GM19397 (cell line): Measurements from ENCODE around the gene PDK2.

Experiments used
- ATAC-seq: cut with Tn5 transposase; IDR thresholded peaks from one replicate; pipeline ENCODE4 v1.9.1; 2021; ENCODE audit warnings: mild to moderate bottlenecking, moderate library complexity; ENCODE audit not compliant: unreplicated experiment

The PDK2 gene

DNA sequence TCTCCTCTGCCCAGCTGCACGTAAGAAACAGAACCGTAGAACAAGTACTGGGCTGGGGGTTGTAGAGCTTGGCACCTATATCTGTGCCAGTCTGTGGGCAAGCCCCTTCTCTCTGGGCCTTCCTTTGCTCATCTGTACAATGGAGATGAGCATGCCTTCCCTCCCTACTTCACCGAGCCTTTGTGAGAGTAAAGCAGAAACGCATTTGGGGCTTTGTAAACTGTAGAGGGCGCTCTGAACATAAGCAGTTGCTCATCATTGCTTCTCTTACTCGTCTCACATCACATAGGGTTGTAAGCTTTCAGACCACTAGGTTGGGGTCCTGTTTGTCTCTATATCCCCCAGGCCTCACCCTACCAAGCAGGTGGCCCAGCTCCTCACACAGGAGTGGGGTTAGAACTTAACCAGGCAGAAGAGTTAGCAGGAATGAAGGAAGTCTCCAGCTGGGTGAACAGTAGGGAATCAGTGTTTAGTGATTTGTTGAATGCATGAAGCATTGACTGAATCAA lies 19.8 kb downstream of the PDK2 start:
- no peak for ATAC-seq

DNA sequence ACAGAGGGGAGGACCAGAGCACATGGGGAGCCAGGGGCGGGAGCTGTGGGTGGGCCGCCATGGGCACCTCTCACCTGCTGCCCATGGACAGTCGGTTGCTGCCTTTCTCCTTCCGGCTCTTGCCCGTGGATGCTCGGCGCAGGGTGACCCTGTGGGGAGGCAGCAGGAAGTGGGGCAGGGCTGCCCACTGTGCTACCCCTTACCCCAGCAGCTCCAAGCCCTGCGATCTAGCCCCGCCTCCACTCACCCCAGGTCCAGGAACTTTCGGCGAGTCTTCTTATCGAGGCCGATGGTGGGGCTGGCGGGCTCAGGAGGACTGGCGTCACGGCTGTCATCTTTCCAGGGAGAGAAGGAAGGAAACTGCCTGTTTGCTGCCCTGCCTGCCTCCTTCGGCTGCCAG lies 20.6 kb downstream of the PDK2 start:
- no peak for ATAC-seq

GRCh38 chr17:50117202-50118051 lies 22.3 kb downstream of the PDK2 start:
- ATAC-seq = no peak

GRCh38 chr17:50118076-50118827 lies 23.1 kb downstream of the PDK2 start:
- ATAC-seq = no peak

DNA sequence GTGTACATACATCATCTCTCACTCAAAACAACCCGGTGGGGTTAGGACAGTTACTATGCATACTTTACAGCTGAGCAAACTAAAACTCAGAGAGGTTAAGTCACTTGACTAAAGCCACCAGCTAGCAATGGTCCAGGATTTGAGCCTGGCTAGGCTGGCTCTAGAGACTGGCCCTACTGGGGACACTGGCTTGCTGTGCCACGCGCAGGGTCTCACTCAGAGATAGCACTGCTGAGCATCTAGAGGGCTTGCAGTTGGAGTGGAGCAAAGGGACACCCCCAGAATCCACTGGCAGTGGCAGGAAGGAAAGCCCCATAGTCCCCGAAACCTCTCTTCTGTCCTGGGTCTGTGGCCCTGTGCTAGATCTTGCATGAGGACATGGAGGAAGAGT lies 23.7 kb downstream of the PDK2 start:
- ATAC-seq = no peak

DNA sequence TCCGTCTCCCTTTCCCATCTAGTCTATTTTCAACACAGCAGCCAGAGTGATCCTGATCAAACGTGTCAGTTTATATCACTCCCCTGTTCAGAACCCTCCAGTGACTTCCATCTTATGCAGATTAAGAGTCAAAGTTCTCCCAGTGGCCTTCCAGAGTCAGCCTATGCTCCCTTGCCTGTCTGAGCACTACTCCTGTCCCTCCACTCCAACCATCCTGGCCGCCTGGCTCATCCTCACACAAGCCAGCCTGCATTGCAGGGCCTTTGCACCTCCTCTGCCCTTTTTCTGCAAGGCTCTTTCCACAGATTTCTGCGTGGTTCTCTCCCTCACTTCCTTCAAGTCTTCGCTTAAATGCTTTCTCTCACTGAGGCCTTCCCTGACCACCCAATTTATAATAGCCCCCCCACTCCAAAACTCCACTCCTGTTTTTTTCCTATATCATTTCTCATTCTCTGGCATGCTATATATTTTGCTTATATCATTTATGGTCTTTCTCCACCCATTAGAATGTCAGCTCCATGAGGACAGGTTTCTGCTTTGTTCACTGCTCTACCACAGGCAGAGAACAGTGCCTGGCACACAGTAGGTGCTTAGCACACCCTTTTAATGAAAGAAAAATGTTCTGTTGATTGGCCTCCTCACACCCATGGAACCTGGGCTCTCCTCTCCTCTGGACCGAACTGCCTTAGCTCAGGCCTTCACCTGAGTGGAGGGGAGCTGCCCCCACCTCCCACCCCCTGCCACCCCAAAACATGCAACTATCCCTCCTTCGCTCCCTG lies 25.5 kb downstream of the PDK2 start:
- no peak for ATAC-seq

DNA sequence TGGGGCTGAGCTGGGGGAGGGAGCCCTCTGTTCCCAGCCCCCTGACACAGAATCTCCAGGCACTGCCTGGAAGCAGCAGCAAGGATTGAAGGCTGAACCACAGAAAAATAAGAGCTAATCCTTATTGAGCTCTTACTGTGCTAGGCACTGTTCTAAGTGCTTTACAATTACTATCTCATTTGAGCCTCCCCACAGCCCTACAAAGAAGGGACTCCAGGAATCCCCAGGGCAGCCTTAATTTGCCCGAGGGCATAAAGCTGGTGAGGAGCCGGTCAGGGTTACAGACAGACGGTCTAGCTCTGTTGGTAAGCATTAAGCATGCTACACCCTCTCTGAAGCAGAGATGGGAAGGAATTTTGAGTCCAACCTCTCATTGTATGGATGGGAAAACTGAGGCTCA lies 27.8 kb downstream of the PDK2 start:
- ATAC-seq = no peak

DNA sequence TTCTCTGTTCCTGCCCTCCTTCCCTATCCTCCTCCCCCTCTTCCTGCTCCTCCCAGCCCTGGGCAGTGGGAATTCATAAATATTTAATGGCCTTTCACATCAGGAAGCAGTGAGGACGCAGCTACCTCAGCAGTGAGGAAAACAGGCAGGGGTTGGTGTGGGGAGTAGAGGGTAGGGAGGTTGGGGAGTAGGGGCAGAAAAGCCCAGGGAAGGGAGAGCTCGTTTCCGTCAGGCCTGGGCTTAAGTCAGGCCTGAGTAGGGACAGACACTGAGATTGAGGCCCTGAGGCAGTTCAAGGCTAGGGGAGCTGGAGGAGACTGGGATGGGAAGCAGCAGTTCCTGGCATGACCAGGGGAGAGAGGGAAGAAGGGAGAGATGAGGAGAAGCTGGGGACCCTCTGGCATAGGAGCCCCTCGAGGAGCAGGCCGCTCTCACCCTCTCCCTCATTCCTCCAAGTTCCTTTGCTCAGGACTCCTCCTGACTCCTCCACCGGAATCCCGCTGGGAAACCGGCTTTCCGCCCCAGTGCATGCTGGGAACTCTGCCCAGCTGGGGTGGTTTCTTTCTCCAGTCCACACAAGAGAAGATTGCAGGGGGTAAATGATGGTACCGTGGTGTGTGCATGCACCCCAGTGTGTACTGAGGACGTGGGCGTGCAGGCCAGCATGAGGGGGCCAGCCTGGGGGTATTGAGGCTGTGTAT lies 28.6 kb downstream of the PDK2 start:
- no peak for ATAC-seq

- ATAC-seq = no peak
These were observed 30.4 kb downstream of the PDK2 start for GRCh38 chr17:50125420-50125997.

DNA sequence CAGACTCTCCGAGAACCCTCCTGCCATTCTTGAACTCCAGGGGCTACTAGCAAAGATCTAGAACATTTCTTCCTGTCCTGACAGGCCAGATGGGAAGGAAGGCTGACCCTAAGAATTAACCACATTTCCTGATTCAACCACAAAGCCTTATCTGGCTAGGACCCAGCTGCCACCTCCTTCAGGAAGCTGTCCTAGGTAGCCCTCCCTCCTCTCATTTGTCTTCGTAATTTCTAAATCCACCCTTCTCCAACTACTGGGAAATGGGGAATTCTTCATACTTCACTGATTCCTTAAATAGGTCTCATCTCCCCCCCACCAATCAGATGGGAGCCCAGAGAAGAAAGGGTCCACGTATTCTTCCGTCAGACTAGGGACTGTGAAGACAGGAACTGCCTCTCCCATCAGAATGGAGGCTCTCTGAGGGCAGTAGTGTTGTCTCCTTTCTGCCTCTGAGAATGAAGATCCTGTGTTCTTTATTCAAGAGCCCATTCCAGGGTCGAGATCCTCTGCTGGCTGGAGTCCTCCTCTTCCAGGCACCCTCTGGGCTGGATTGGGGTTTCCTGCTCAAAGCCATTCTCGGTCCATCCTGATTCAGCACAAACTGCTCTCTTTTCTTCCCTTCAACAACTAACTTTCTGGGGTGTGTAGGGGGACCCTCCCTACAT lies 32.7 kb downstream of the PDK2 start:
- ATAC-seq = no peak

DNA sequence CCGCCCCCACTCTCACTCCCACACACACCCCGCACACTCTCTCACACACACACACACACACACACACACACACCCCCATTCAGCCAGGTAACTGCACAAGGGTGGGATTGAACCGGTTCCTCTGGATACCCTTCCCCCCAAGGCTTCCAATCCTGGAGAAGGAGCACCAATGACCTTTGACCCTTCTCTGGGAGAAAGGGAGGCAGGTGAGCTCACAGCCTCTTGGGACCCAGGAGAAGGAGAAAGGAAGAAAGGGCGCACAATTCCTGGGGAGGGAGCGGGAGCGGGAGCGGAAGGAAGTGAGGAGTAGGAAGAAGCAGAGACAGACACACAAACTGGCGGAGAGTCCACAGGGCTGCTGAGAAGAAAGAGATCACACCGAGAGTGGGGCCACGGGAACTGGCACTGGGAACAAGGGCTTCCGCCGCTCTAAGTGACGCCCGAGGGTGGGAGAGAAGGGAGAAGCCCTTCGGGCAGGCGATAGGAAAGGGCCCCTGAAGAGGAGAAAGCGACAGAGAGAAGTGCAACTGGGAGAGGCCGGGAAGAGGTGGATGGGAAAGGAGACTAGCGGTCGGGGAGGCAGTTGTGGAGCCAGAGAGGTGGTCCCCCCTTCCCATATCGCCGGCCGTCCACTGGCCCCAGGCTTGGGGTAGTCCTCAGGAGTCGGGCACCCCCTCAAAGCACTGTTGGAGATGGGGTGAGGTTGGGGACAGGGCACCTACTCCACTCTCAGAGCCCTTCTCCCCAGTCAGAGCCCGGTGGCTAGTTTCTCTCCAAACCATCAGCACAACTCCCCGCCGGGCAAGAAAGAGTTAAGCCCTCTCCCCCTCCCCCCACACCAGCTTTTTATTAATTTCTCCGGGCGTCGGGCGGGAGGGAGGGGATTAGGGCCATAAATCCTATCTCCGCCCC lies 33.5 kb downstream of the PDK2 start:
- ATAC-seq = no peak

- ATAC-seq = no peak
These were observed 34.2 kb downstream of the PDK2 start for GRCh38 chr17:50129353-50129727.

DNA sequence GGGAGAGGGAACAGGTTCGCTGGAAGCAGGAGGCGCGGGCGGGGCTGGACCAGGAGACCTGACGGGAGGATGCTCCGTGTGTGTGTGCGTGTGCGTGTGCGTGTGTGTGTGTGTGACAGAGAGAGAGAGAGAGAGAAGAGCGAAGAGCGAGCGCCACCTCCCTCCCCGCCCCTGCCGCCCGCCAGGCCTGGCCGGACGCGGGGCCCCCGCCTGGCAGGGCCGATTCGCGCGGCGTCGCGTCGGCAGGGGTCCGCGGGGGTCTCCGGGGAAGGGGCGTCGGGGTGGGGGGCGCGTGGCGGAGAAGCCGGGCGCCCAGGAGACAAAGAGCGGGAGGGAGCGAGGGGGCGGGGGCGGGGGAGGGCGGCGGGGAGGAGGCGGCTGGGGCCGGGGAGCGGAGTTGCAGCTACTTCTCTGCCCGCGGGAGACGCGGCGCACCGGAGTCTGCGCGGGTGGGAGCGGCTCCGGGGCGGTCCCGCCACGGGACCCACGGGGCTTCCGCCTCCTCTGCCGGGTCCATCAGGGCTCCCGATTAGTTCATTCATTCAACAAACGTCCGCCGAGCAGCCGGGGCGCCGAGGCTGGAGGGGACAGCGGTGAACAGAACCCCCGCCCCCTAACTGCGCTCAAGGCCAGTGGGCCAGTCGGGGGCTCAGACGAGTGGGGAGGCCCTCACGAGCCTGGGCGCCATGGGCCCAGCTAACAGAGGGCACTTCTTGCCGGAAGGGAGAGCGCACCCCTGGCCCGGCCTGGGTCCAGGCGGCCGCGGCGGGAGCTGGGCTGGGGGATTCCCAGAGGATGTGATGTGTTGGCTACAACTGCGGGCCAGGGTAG lies 34.8 kb downstream of the PDK2 start, which contains the start of gene SAMD14:
TSS of gene SAMD14 (minus strand) at position 433 of the 831 bp plus-strand sequence. CDS start 5,201 bp downstream, outside the sequence.
- no peak for ATAC-seq

DNA sequence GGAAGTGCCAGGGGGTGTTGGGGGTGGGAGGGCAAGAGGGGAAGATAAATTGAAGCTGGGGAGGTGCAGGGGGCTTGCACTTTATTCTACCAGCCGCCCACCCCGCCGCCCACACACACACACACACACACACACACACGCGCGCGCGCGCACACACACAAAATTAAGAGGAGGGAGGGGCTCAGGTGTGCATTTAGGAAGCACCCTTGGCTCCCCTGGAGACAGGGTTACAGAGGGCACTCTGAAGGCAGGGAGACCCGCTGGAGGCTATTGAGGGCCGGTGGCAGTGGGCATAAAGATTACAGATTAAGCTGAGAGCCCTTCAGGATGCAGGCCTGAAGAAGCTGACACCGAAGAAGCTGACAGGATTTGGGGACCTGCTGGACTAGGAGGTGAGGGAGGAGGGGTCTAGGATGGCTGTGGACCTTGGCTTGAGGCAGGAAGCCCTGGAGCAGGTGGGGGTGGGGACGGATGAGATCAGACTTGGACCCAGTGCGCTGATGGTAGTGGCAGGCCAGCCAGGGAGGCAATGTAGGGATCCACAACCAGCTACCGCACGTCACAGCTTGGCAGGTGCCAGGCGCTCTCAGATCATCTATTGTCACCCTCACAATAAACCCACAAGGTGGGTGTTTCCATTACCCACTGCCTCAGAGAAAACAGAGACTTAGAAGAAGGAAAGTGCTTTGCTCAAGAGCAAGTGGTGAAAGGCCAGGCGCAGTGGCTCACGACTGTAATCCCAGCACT lies 35.6 kb downstream of the PDK2 start:
- ATAC-seq = no peak

DNA sequence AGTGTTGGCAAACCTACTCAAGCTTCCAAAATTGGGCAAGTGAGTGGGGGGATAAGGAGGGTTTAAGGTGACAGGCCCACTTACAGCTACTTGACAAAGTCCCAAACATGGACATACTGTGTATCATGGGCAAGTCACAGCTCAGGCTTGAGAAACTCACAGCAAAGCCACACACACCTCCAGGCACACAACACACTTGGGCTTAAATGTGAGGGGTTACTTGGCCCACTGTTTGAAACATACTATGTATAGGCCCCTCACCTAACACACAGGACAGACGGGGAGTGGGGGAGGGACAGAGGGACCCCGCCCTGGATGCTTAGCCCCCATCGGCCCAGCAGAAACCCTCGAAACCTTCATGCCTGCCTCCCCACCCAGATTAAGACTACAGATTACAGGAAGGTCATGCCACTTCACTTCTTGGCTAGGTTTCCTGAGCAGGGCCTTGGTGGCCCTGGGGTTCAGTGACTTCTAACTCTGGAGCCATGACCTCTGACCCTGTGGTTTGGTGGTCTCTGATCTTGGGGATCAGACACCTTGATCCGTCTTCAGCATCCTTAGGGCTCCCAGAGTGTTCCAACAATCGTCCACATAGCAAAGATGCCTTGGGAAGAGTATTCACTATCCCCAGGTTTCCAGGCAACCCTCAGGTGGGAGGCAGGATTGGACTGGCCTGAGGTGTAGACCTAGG lies 37.1 kb downstream of the PDK2 start:
- no peak for ATAC-seq

GRCh38 chr17:50133028-50133768 lies 38.0 kb downstream of the PDK2 start:
- no peak for ATAC-seq
